Activated T-helper 1 cell treated with anti-CD3 and anti-CD28 coated beads, Interleukin-12 subunit alpha, Interleukin-12 subunit beta, Interleukin-2, Interleukin-4 antibody, amounts not matched to agents 30 ng/mL and 10 ng/mL and 1 ng/mL, durations not matched to agents 14 hours and 24 hours and 36 hours (primary cell): ENCODE results near the gene DUOX1. TPM values are rescaled to one million over a fixed set of nuclear protein-coding genes. Genes with fewer than 3 reads are reported as not detected.
"Not testable (repeated sequence)": the region's sequence is repeated elsewhere in the genome, so short reads cannot be mapped to it uniquely, and the experiment has no call there.

ENCODE experiments used
- DNase-seq: peaks from one replicate; pipeline ENCODE4 v3.0.0; 2021; ENCODE audit warnings: low spot score
- H3K27ac Mint-ChIP-seq: one replicate; pipeline ENCODE4 v1.8.0; 2021; ENCODE audit warnings: mild to moderate bottlenecking, mixed read lengths
- H3K27me3 Mint-ChIP-seq: one replicate; pipeline ENCODE4 v1.8.0; 2022; ENCODE audit warnings: mild to moderate bottlenecking, moderate library complexity, mixed read lengths; ENCODE audit not compliant: insufficient read depth
- H3K36me3 Mint-ChIP-seq: one replicate; pipeline ENCODE4 v1.8.0; 2021; ENCODE audit warnings: low read depth, mixed read lengths
- H3K4me1 Mint-ChIP-seq: one replicate; pipeline ENCODE4 v1.8.0; 2021; ENCODE audit warnings: low read depth, mixed read lengths
- H3K4me3 Mint-ChIP-seq: one replicate; pipeline ENCODE4 v1.8.0; 2021; ENCODE audit warnings: mild to moderate bottlenecking, moderate library complexity, mixed read lengths
- H3K9me3 Mint-ChIP-seq: one replicate; pipeline ENCODE4 v1.8.0; 2021; ENCODE audit warnings: mixed read lengths
- intact Hi-C: fragments of 100-400 bp; cut with micrococcal nuclease; formaldehyde crosslinking; loops from one replicate; pipeline ENCODE4 v1.15.1; 2024
- total RNA-seq: library from RNA; stranded (reverse); gene quantifications from 2 replicates; pipeline ENCODE4 v1.2.3, GENCODE V29; 2022

DUOX1 gene
- 0.10 and 0.13 TPM in 2 replicates for total RNA-seq

DNA sequence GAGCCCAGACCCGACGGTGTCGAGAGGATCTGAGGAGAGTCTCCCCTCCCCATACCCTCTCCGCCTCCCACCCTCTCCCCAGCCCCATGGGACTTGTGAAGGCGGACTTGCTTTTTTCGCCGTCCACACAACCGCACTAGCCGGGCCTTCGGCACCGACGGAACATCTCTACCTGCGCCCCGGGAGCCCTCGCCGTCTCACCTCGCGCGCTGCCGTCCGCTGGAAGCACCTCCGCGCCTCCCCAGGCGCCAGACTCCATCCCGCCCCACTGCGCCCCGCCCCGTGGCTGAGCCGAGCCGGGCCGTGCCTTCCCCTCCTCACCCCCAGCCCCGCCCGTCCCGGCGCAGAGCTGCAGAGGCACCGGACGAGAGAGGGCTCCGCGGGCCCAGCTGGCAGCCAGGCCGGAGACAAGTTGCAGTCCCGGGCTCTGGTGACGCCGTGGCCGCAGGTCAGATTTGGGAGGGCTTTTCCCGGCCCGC lies at the start of gene DUOX1, which contains the start of gene DUOXA1:
DUOX1 (plus strand) TSS at position 344 of the 479 bp plus-strand sequence. CDS start 1,973 bp downstream, outside the sequence.
DUOXA1 (minus strand) TSS at position 229 of the 479 bp plus-strand sequence. CDS start 6,865 bp downstream, outside the sequence.
- no peaks in the 10 kb centered on the region for H3K9me3 Mint-ChIP-seq
- peaks cover 72% of the 10 kb centered on the region for H3K27me3 Mint-ChIP-seq
- H3K4me3 Mint-ChIP-seq = no peak within 1 kb of the TSS
- no peaks in the 10 kb centered on the region for H3K36me3 Mint-ChIP-seq
- intact Hi-C loops = no loop called here
- H3K4me1 Mint-ChIP-seq = no peaks in the 10 kb centered on the region
- no peak within 1 kb of the TSS for H3K27ac Mint-ChIP-seq
- no peak for DNase-seq

DNA sequence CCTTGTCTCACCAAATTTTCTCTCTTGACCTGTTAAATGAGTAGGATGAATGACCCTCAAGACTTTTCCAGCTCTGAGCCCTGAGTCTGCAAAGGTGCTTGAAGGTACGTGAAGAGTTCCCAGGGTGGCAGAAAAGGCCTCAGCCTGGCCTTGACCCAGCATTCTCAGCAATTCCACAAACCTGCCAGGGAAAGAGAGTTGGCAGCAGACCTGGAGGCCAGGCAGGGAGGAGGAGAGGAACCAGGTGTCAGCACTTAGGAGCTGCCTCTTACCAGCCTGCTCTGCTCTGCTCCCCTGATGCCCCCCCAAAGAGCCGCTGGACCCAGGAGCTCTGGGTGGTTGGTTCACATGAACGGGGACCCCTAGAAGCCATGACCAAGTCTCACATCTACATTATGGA lies 49.2 kb upstream of the DUOX1 start:
- H3K9me3 Mint-ChIP-seq, DNase-seq, H3K4me3 Mint-ChIP-seq, H3K27ac Mint-ChIP-seq, intact Hi-C loops, H3K36me3 Mint-ChIP-seq, H3K4me1 Mint-ChIP-seq: not testable (repeated sequence)
- peaks cover 10% of the 10 kb centered on the region for H3K27me3 Mint-ChIP-seq

DNA sequence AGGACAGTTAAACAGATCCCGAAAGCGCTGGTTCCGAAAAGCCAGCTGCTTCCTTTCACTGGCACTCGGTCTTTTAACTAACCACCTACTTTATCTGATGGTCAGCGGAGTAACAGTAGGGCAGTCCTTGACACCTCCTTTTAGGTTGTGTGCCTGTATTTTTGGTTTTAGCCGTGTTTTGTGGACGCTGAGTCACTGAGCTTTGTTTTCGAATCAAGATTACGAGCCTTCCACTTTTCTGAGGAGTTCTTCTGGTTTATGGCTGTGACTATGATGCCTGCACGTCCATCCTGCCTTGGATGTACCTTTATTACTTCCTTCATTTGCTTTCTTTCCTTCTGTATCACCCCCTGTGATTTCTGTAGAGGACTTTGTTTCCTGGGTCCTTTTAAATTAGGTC lies 47.4 kb upstream of the DUOX1 start:
- H3K36me3 Mint-ChIP-seq, H3K4me3 Mint-ChIP-seq, H3K4me1 Mint-ChIP-seq, H3K9me3 Mint-ChIP-seq, intact Hi-C loops, DNase-seq, H3K27ac Mint-ChIP-seq: not testable (repeated sequence)
- peaks cover 10% of the 10 kb centered on the region for H3K27me3 Mint-ChIP-seq

DNA sequence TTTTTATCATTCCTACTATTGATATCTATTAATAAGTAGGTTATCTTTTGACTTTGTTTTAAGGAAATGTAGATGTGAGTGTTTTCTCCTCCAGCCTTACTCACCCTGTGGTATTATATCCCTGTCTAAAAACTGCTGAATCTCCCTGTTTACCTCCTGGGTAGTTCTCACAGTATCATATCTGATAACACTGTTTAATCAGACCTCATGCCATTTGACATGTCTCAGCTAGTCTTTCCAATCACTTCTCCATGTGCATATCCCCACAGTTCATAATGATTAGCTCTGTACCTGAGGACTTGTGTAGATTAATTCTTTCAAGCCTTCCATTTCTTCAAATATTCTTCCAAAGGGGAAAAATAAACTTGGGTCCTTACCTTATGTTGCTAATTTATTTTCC lies 46.6 kb upstream of the DUOX1 start:
- H3K27me3 Mint-ChIP-seq = peaks cover 10% of the 10 kb centered on the region

DNA sequence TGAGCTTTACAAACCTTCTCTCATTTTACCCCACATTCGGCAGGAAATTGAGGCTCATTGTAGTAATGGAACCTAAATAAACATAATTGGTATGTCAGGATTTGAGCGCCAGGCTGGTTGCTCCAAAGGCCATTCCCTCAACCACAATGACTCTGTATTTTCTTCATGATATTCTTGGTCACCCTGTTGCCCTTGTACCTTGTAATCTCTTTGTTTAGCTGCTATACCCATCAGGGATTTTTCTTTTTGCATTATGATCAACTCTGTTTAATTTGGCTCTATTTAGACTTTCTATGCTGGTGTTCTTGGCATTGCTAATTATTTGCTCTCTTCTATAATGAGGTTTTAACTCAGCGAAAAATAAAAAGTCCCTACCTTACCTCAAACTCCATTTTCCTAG lies 45.6 kb upstream of the DUOX1 start:
- H3K9me3 Mint-ChIP-seq = no peaks in the 10 kb centered on the region
- peaks cover 13% of the 10 kb centered on the region for H3K27me3 Mint-ChIP-seq
- H3K36me3 Mint-ChIP-seq = no peaks in the 10 kb centered on the region
- no peak overlapping the region for H3K27ac Mint-ChIP-seq
- DNase-seq = no peak
- no peak overlapping the region for H3K4me3 Mint-ChIP-seq
- no peaks in the 10 kb centered on the region for H3K4me1 Mint-ChIP-seq
- intact Hi-C loops = no loop called here

More for the DNA sequence above, 46.6 kb upstream of the DUOX1 start:
- Mint-ChIP-seq H3K9me3 (no peaks in the 10 kb centered on the region), H3K36me3 (no peaks in the 10 kb centered on the region), H3K4me3 (no peak overlapping the region), H3K27ac (no peak overlapping the region), H3K4me1 (no peaks in the 10 kb centered on the region)
- intact Hi-C loops = no loop called here
- DNase-seq = no peak

DNA sequence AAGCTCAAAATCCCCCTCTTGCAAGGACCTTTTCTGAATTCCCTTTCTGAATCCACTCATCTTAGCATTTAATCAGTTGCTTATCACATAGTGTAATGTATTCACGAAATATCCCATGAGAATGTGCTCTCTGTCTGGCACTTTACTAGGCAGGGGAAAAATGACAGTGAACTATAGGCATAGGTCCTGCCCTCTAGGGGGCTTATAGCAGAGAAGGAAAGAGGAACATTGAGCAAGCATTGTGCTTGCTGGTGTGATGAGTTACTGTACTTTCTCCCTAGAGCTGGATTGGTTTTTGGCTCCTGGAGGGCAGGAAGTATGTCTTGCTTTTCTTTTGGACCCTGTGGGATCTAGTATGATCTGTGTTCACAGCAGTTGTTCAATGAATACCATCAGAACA lies 42.3 kb upstream of the DUOX1 start:
- no peaks in the 10 kb centered on the region for H3K4me1 Mint-ChIP-seq
- H3K27me3 Mint-ChIP-seq = peaks cover 34% of the 10 kb centered on the region
- H3K27ac Mint-ChIP-seq = no peak overlapping the region

DNA sequence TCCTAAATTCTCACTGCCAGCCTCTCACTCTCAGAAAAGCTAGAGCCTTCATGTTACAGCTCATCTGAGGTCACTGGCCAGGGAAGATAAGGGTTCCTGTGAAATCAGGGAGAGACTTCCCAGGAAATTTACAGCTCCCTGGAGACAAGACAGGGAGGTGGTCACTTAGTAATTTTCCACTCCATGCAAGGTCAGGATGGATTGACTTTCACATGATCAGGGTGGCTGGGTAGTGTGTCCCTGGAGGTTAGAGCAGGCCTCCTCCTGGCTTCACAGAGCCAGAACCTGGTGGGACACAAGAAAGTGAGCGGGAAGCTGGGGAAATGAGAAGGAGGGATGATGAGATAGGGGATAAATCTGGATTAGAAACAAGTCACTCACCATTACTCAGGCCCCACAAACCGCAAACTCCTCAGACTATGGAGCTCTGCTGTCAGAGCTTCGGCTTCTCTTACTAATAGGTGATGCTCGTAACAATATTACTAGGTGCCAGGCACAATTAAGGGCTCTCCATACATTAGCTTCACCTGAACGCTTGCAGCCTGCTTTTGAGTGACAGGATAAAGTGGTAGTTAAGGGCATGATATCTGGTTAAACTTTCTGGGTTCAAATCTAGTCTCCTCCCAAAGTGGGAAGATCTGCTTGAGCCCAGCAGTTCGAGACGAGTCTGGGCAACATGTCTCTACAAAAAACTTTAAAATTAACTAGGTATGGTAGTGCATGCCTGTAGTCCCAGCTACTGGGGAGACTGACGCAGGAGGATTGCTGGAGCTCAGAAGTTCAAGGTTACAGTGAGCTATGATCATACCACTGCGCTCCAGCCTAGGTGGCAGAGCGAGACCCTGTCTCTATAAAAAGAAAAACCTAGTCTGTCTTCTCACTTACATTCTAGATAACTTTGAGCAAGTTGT lies 40.7 kb upstream of the DUOX1 start:
- Mint-ChIP-seq H3K9me3 (no peaks in the 10 kb centered on the region), H3K4me3 (no peak overlapping the region), H3K27ac (no peak overlapping the region), H3K36me3 (no peaks in the 10 kb centered on the region), H3K4me1 (no peaks in the 10 kb centered on the region), H3K27me3 (peaks cover 36% of the 10 kb centered on the region)
- no peak for DNase-seq
- intact Hi-C loops = no loop called here

More for the DNA sequence above, 42.3 kb upstream of the DUOX1 start:
- no peak overlapping the region for H3K4me3 Mint-ChIP-seq
- DNase-seq = no peak
- no peaks in the 10 kb centered on the region for H3K9me3 Mint-ChIP-seq
- no peaks in the 10 kb centered on the region for H3K36me3 Mint-ChIP-seq
- intact Hi-C loops = no loop called here

DNA sequence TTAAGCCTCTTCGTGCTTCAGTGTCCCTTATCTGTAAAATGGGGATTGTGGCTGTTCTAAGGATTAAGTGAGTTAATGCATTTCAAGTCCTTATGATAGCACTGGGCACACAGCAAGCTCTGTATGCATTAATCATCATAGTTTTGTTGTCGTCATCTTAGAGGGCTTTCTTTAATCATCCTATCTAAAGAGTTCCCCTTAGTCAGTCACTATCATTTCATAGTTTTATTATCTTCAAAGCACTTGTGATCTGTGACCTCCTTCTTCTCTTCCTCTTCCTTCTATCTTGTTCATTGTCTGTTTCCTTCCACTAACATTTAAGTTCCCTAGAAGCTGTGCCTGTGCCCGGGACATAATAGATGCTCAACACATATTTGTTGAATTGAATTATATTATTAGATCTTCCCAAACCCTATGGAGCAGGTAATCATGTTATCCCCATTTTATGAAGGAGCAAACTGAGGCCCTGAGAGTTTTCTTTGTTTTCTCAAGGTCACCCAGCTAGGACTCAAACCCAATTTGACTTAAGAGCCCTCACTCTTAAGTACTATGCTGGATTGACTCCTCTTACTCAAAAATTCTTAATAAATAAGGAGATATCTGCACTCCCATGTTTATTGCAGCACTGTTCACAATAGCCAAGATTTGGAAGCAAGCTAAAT lies 40.0 kb upstream of the DUOX1 start:
- DNase-seq = no peak
- intact Hi-C loops = no loop called here
- H3K36me3 Mint-ChIP-seq = no peaks in the 10 kb centered on the region
- H3K4me3 Mint-ChIP-seq = no peak overlapping the region
- no peaks in the 10 kb centered on the region for H3K9me3 Mint-ChIP-seq
- H3K27ac Mint-ChIP-seq = no peak overlapping the region
- no peaks in the 10 kb centered on the region for H3K4me1 Mint-ChIP-seq
- peaks cover 34% of the 10 kb centered on the region for H3K27me3 Mint-ChIP-seq

DNA sequence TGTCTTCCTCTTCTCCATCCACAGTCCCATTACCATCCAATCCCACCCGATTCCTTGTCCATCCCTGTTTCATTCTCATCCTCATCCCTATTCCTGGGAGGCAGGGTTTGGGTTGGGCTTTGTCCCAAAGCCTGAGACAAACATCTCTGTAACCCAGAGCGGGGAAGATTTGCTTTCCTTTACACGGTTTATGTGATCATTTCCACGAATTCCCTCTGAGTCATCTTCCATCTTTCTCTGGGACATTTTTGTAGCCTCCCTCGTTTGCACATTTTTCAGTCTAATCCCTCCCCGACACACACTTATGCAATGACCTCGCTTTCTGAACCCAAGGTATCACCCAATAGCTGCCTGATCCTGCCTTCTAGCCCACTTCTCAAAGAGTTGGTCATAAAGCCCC lies 38.6 kb upstream of the DUOX1 start:
- Mint-ChIP-seq H3K27me3 (peaks cover 29% of the 10 kb centered on the region), H3K27ac (no peak overlapping the region)

DNA sequence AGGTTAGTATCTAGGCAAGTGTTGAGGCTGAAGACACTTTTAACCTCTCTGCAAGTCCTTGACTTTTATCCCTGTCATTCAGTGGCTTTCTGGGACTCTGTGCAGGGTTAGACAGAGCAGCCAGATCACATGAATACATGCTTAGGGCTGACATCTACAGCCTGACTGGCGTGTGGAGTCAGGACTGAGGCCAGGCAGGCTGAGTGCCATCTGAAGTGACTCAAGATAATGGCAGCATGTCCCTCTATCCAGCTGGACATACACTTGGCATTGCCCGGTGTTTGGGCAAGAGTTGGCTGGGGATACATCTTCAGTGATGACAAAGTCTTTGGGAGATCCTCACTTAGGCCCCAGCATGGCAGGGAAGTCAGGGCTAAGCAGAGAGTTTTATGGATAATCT lies 38.2 kb upstream of the DUOX1 start:
- Mint-ChIP-seq H3K9me3 (no peaks in the 10 kb centered on the region), H3K4me1 (no peaks in the 10 kb centered on the region), H3K27me3 (peaks cover 29% of the 10 kb centered on the region), H3K36me3 (no peaks in the 10 kb centered on the region), H3K27ac (no peak overlapping the region), H3K4me3 (no peak overlapping the region)
- DNase-seq = no peak
- intact Hi-C loops = no loop called here

More for the DNA sequence above, 38.6 kb upstream of the DUOX1 start:
- intact Hi-C loops = no loop called here
- Mint-ChIP-seq H3K4me3 (no peak overlapping the region), H3K36me3 (no peaks in the 10 kb centered on the region), H3K9me3 (no peaks in the 10 kb centered on the region), H3K4me1 (no peaks in the 10 kb centered on the region)
- DNase-seq = no peak

DNA sequence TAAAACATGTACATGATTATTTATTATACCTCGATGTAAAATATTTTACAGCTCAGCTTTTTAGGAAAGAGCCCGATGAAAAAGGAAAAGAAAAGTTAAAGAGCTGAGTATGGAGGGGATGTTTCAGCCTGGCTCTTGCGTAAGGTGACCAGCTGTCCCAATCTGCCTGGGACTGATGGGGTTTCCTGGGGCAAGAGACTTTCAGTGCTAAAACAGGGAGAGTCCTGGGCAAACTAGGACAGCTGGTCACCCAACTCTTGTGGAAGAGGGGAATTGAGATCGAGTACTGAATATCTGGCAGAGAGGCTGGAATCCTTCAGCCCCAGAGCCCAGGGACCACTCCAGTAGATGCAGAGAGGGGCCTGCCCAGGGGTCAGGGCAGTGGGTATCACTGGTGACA lies 36.8 kb upstream of the DUOX1 start:
- H3K4me3 Mint-ChIP-seq = no peak overlapping the region
- intact Hi-C loops = no loop called here
- no peaks in the 10 kb centered on the region for H3K9me3 Mint-ChIP-seq
- DNase-seq = no peak
- peaks cover 29% of the 10 kb centered on the region for H3K27me3 Mint-ChIP-seq
- no peaks in the 10 kb centered on the region for H3K4me1 Mint-ChIP-seq
- H3K27ac Mint-ChIP-seq = no peak overlapping the region
- H3K36me3 Mint-ChIP-seq = no peaks in the 10 kb centered on the region

DNA sequence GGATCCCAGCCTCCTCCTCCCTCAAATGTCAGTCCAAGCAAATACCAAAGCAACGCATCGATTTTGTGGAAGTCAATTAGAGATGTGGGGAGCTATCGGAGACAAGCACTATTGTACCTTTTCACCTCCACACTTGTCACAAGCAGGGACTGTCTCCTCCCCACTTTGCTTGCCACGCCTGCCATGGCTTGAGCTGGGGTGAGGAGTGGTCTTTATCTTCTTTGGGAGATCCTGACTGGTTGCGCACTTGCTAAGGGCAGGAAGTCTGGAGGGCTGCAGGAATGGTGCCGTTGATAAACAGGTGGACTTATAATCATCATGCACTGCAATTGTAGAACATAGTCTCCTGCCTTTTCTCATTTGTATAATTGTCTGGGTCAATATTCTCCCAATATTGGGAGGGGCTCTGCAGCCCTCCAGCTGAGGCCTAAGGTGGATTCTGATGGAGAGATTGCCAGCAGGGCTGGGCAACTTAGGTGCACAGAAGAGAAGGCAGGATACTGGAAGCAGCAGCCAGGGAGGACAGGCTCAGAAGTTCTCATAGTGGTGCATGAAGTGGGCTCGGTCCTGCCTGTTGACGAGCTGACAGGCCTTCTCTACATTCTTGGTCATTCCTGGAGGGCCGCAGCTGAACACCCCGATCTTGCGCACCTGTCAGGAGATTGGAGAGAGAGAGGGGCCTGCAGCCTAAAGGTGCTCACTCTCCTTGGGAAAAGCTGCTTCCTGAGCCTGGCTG lies 36.0 kb upstream of the DUOX1 start:
- Mint-ChIP-seq H3K4me3 (no peak overlapping the region), H3K36me3 (no peaks in the 10 kb centered on the region), H3K27ac (no peak overlapping the region), H3K4me1 (no peaks in the 10 kb centered on the region), H3K27me3 (peaks cover 29% of the 10 kb centered on the region), H3K9me3 (no peaks in the 10 kb centered on the region)
- intact Hi-C loops = no loop called here
- no peak for DNase-seq
